Middle frontal gyrus (tissue), 1 donor: ENCODE data around the gene PLPPR5.

Source experiments
- DNase-seq: peaks from one replicate; pipeline ENCODE4 v3.0.0-alpha.2; 2015; ENCODE audit warnings: low spot score; ENCODE audit errors: extremely low spot score

The PLPPR5 gene

GRCh38 chr1:98849969-98850636, 154.6 kb downstream of the PLPPR5 start:
- DNase-seq, result no peak

GRCh38 chr1:98842241-98842640, 162.4 kb downstream of the PLPPR5 start:
- DNase-seq, result no peak
